Stimulated activated CD4-positive, alpha-beta T cell treated with anti-CD3 and anti-CD28 coated beads, Interleukin-4, amount 100 ng/mL, for 48 hours (primary cell): Measurements from ENCODE around the gene SPATA46.

Experiments used
- DNase-seq, 2 donors: peaks; one replicate each; pipeline ENCODE4 v3.0.0-alpha.2; 2020; ENCODE audit warnings: low read depth in 2 of 2

Gene SPATA46

GRCh38 chr1:162391790-162392563 lies 15.3 kb upstream of the SPATA46 start:
- no peak for DNase-seq

GRCh38 chr1:162390396-162391185 lies 13.9 kb upstream of the SPATA46 start:
- DNase-seq, result no peak

- no peak for DNase-seq
Measured at GRCh38 chr1:162389971-162390370, 13.3 kb upstream of the SPATA46 start.

GRCh38 chr1:162389021-162389818 lies 12.6 kb upstream of the SPATA46 start:
- no peak for DNase-seq

GRCh38 chr1:162388615-162389014 lies 12.0 kb upstream of the SPATA46 start:
- DNase-seq, result no peak

GRCh38 chr1:162388083-162388594 lies 11.5 kb upstream of the SPATA46 start:
- no peak for DNase-seq

GRCh38 chr1:162387226-162388082 lies 10.8 kb upstream of the SPATA46 start:
- DNase-seq, result no peak

- DNase-seq, result no peak
Measured at GRCh38 chr1:162386292-162387225, 9.9 kb upstream of the SPATA46 start.

GRCh38 chr1:162385702-162386101 lies 9.0 kb upstream of the SPATA46 start:
- DNase-seq, result no peak

- DNase-seq, result no peak
Measured at GRCh38 chr1:162385280-162385623, 8.6 kb upstream of the SPATA46 start.

GRCh38 chr1:162384601-162385279 lies 8.1 kb upstream of the SPATA46 start:
- no peak for DNase-seq

GRCh38 chr1:162384116-162384515 lies 7.5 kb upstream of the SPATA46 start:
- no peak for DNase-seq

- no peak for DNase-seq
Measured at GRCh38 chr1:162383516-162383915, 6.9 kb upstream of the SPATA46 start.

GRCh38 chr1:162383091-162383490 lies 6.4 kb upstream of the SPATA46 start:
- DNase-seq, result no peak

- no peak for DNase-seq
Measured at GRCh38 chr1:162381941-162382750, 5.5 kb upstream of the SPATA46 start.

GRCh38 chr1:162381383-162381782 lies 4.7 kb upstream of the SPATA46 start, which contains the start of gene C1orf226:
C1orf226 (plus strand) TSS chr1:162381728; CDS start chr1:162381902, 174 bp downstream.
- DNase-seq, result no peak

- no peak for DNase-seq
Measured at GRCh38 chr1:162380061-162380846, 3.6 kb upstream of the SPATA46 start.

GRCh38 chr1:162375463-162375862 lies 1.2 kb downstream of the SPATA46 start:
- no peak for DNase-seq
